Epidermal melanocyte (primary cell): ENCODE data around the gene MDFI.

Source experiments
- DNase-seq: peaks from one replicate; pipeline ENCODE4 v3.0.0; 2011; ENCODE audit warnings: low spot score; ENCODE audit not compliant: insufficient read length

MDFI gene

GRCh38 chr6:41672016-41672415, 33.7 kb downstream of the MDFI start:
- DNase-seq, result no peak

GRCh38 chr6:41672816-41673703, 34.8 kb downstream of the MDFI start:
- no peak for DNase-seq

- no peak for DNase-seq
These were observed 35.4 kb downstream of the MDFI start for GRCh38 chr6:41673704-41674000.

DNA sequence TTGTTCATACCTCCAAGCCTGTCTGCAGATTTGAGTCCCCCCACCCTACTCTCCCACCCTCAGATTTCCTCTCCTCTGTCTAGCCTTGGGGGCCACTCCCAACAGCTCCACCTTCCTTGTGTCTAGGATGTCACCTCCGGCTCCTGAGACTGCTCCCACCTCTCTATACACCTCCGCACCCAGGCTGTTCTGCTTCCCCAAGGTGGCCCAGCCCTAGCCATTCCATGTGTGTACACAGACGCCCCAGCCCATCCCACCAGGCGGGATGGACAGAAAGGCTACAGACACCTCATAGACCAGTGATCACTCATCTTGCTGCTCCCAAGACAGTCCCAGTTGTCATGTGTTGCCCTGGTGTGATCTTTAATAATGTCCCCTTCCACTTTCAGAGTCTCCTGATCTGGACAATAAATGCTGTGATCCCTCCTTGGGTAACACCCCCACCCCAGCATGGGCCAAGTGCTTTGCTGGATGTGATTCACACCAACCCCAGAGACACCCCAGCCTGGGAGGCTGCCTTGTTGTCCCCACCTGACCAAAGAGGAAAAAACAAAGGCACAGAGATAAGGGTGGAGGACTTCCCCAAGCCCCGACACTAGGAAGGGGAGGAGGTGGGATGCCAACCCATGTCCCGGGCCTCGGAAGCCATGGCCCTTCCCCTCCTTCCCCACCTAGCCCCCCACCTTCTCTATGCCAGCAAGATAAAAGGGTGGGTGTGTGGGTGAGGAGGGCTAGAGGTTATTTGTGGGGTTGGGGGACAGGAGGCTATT, 36.1 kb downstream of the MDFI start:
- DNase-seq, result no peak

- DNase-seq, result no peak
These were observed 37.0 kb downstream of the MDFI start for GRCh38 chr6:41675176-41675775.

DNA sequence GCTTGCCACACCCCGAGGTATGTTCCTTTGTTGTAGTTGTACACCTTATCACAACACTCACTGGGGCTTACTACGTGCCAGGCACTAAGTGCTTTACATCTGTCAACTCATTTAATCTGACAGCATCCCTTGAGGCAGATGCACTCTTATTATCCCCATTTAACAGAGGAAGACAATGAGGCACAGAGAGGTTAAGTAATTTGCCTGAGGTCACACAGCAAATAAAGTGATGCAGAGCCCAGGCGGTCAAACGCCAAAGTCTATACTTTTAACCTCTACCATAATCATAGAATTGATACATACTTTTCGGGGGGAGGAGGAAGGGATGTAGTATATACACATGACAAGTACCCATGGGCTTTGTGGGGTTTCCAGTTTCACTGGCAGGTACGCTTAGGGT, 37.7 kb downstream of the MDFI start:
- no peak for DNase-seq

DNA sequence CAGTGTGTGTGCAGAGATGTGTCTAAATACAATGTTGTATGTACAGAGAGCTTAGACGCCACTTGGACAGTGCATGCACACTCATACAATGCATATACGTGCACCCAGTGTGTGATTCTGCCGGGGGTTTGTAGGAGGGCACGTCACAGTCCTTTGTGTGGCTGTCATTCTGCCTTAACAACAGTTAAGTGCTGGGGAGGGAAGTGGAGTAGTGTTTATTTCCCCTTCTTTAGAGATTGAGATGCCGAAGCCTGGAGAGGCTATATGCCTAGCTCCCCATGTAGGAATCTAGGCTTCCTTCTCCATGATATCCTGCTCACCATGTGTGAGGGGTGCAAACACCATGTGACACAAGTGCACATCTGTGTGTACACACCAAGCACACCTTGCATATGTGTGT, 38.2 kb downstream of the MDFI start:
- DNase-seq, result no peak

- no peak for DNase-seq
These were observed 39.1 kb downstream of the MDFI start for GRCh38 chr6:41677124-41677921.

- DNase-seq, result no peak
These were observed 40.3 kb downstream of the MDFI start for GRCh38 chr6:41678511-41679084.

DNA sequence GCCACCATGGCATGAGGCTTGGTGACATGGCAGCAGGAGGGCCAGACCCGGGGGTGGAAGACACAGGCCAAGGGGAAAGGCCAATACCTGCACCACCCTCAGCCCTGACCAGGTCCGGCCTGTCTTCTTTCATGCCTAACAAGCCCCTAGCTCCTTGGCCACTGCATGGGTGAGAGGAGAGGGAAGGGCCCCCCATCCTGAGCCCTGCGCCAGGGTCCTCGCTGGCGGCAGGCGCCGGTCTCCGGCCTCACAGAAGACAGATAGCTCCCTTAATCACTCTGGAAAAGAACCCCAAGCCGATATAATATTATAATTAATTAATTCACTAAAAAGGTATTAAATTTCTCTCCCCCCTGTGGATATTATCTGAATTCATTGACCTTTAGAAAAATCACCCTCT, 41.4 kb downstream of the MDFI start:
- DNase-seq, result no peak

DNA sequence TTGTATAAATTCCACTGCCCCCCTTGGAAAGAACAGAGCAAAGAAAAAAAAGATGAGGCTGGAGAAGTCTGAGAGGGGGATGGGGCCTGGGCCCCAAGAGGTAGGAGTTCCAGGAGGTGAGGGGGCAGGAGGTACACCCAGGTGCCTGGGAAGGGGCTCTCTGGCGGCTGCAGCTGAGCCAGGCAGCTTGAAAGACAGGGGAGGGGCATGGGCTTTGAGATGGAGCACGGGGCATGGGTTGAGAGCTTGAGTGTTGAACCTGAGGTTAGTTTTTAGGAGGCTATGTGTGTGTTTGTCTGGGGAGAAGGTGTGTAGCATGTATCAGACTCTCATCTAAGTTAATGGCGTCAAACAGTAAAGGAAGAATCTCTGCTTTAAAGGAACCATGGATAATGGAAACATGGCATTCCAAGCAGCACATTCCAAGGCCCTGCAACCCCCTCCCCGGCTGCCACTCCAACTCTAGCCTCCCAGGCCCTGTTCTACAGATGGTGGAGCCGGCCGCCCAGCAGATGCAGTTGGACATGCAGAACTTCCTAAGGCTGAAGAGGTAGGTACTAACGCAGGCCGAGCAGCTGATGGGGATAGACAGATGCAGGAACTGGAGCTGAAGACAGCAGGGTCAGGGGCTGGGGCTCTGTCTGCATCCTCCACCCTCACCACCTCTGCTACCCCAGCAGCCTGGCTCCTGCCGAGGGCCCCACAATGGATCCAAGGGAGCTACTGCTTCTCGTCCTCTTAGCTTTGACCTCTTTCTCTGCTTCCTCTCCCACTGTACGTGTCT, 42.1 kb downstream of the MDFI start:
- DNase-seq, result no peak

DNA sequence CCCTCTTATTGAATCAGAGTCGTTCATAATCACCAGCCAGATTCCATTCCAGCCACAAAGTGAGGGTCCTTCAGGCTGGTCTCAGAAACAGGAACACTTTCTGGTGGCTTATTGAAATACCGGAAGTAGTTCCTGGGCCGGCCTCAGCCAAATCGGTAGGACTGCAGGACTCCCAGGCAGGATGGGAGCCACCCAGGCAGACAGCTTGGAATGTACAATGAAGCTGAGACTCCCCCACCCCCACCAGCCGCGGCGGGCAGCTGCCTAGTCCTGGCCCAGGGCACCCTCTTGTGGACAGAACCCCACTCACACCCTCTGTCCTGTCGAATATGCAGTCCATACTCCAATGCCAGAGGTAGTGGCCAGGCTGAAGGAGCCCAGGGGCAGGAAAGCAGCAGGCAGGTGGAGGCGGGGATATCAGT, 43.8 kb downstream of the MDFI start:
- DNase-seq, result peak; percentile 96

DNA sequence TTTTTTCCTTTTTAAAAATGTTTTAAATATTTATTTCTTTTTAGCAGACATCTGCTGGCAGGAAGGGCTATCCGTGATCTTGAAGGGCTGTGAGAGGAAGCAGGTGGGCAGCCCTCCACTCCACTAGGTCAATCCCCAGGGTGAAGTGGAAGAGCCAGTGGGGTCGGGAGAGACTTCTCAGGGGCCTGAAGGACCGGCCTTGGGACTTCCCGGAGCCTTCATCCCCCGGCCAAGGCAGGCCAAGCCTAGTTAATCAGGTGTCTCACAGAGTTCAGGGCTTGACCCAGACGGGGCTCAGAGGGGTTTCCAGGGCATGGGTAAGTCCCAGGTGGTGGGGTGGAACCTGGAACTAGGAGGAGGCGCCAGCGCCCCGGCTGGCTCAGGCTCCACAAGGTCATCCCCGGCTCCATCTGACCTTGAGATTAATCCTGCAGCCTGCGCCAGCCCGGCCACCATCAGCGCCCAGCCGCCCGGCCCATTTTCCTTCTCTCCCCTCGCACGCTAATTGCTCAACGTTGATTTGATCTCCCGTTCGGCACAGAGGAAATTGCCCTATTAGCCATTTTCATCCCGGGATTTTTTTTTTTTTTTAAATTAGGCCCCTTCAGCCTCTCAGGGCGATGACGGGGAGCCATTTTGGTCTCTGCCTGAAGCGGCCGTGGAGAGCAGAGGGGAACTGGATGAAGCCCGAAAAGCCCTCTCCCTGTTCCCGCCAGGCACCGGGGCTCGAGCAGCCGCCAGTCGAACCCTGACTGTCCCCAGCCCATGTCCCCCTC, 44.4 kb downstream of the MDFI start:
- no peak for DNase-seq

DNA sequence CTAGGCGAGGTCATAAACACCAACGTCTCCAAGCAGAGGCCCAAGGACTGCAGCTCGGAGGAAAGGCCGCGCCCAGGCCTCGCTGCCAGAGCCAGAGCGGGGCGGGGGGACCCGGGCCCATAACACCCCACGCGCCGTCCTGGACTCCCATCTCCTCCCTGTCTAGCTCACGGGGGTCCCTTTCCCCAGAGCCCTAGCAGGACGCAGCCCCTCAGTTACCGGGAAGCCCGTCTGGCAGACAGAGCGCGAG, 44.9 kb downstream of the MDFI start:
- no peak for DNase-seq

GRCh38 chr6:41683523-41684310, 45.4 kb downstream of the MDFI start:
- DNase-seq, result peak; percentile 79

DNA sequence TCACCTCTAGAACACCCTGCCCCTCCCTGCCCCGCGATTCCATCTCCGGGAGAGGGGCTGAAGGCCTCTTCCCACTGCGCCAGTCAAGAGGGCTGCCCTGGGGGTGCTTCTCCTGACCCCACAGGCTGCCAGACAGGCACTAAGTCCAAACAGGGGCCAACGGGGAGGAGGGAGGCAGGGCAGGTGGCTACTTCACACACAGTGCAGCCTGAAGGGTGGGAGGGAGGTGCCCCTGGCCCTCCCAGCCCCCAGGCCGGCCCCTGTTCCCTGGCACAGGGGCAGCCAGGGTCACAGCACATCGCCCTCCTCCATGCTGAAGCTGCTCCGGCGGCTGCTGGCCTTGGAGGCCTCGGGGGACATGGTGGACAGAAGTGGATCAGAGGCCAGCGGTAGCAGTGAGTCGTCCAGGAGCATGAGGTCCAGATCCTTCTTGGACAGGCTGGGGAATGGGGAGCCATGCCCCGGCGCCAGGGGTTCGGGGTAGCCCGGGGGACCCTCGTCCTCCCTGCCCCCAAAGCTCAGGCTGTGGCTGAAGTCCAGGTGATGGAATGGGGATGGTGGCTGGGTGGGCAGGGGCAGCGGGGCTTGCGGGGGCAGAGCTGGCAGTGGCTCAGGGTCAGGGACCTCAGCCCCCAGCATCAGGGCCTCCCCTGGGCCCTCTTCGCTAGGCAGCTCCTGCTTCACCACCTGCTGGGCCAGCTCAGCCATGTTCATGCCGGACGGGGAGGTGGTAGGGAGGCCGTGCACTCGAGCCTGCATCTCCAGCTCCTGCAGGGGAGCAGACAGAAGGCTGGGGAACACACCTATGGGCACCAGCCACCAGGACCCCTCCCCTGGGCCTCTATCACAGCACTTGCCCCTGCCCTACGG, 46.3 kb downstream of the MDFI start:
- DNase-seq, result no peak

- no peak for DNase-seq
These were observed 47.5 kb downstream of the MDFI start for GRCh38 chr6:41685641-41686380.
